Activated T-helper 1 cell treated with anti-CD3 and anti-CD28 coated beads, Interleukin-12 subunit alpha, Interleukin-12 subunit beta, Interleukin-2, Interleukin-4 antibody, amounts not matched to agents 30 ng/mL and 10 ng/mL and 1 ng/mL, durations not matched to agents 14 hours and 24 hours and 36 hours (primary cell): ENCODE results near the gene DPM2. TPM values are rescaled to one million over a fixed set of nuclear protein-coding genes. Genes with fewer than 3 reads are reported as not detected.

ENCODE experiments used
- DNase-seq: peaks from one replicate; pipeline ENCODE4 v3.0.0; 2021; ENCODE audit warnings: low spot score
- H3K27ac Mint-ChIP-seq: one replicate; pipeline ENCODE4 v1.8.0; 2021; ENCODE audit warnings: mild to moderate bottlenecking, mixed read lengths
- H3K27me3 Mint-ChIP-seq: one replicate; pipeline ENCODE4 v1.8.0; 2022; ENCODE audit warnings: mild to moderate bottlenecking, moderate library complexity, mixed read lengths; ENCODE audit not compliant: insufficient read depth
- H3K36me3 Mint-ChIP-seq: one replicate; pipeline ENCODE4 v1.8.0; 2021; ENCODE audit warnings: low read depth, mixed read lengths
- H3K4me1 Mint-ChIP-seq: one replicate; pipeline ENCODE4 v1.8.0; 2021; ENCODE audit warnings: low read depth, mixed read lengths
- H3K4me3 Mint-ChIP-seq: one replicate; pipeline ENCODE4 v1.8.0; 2021; ENCODE audit warnings: mild to moderate bottlenecking, moderate library complexity, mixed read lengths
- H3K9me3 Mint-ChIP-seq: one replicate; pipeline ENCODE4 v1.8.0; 2021; ENCODE audit warnings: mixed read lengths
- intact Hi-C: fragments of 100-400 bp; cut with micrococcal nuclease; formaldehyde crosslinking; loops from one replicate; pipeline ENCODE4 v1.15.1; 2024
- total RNA-seq: library from RNA; stranded (reverse); gene quantifications from 2 replicates; pipeline ENCODE4 v1.2.3, GENCODE V29; 2022

The DPM2 gene
- total RNA-seq, 1 donor from 2014 or later = 70.2 TPM

- Mint-ChIP-seq H3K36me3 (peaks cover 12% of the 10 kb centered on the region), H3K4me1 (peaks cover 72% of the 10 kb centered on the region), H3K27me3 (no peaks in the 10 kb centered on the region), H3K9me3 (no peaks in the 10 kb centered on the region), H3K4me3 (peak overlapping the region; percentile 93), H3K27ac (peak overlapping the region; percentile 79)
- intact Hi-C loops = no loop called here
- no peak for DNase-seq
Measured at GRCh38 chr9:127977009-127977883, 39.6 kb upstream of the DPM2 start.

GRCh38 chr9:127976498-127976897 lies 38.8 kb upstream of the DPM2 start:
- Mint-ChIP-seq H3K27me3 (no peaks in the 10 kb centered on the region), H3K9me3 (no peaks in the 10 kb centered on the region), H3K27ac (peak overlapping the region; percentile 55), H3K4me1 (peaks cover 74% of the 10 kb centered on the region), H3K36me3 (peaks cover 13% of the 10 kb centered on the region), H3K4me3 (peak overlapping the region; percentile 93)
- intact Hi-C loops = no loop called here
- DNase-seq = no peak

GRCh38 chr9:127975376-127976315 lies 38.0 kb upstream of the DPM2 start:
- H3K4me3 Mint-ChIP-seq = peak overlapping the region; percentile 93
- peak overlapping the region; percentile 37 for H3K27ac Mint-ChIP-seq
- DNase-seq = no peak
- peaks cover 77% of the 10 kb centered on the region for H3K4me1 Mint-ChIP-seq
- intact Hi-C loops = no loop called here
- peaks cover 14% of the 10 kb centered on the region for H3K36me3 Mint-ChIP-seq
- no peaks in the 10 kb centered on the region for H3K9me3 Mint-ChIP-seq
- H3K27me3 Mint-ChIP-seq = no peaks in the 10 kb centered on the region

- Mint-ChIP-seq H3K36me3 (peaks cover 14% of the 10 kb centered on the region), H3K9me3 (no peaks in the 10 kb centered on the region), H3K4me3 (peak overlapping the region; percentile 93), H3K4me1 (peaks cover 86% of the 10 kb centered on the region), H3K27me3 (no peaks in the 10 kb centered on the region), H3K27ac (peak overlapping the region; percentile 81)
- intact Hi-C loops = no loop called here
- DNase-seq = no peak
Measured at GRCh38 chr9:127974769-127975261, 37.2 kb upstream of the DPM2 start.

- Mint-ChIP-seq H3K27me3 (no peaks in the 10 kb centered on the region), H3K36me3 (peaks cover 14% of the 10 kb centered on the region)
- intact Hi-C loops = no loop called here
Measured at GRCh38 chr9:127974001-127974768, 36.5 kb upstream of the DPM2 start.

GRCh38 chr9:127973169-127974000 lies 35.7 kb upstream of the DPM2 start:
- Mint-ChIP-seq H3K4me1 (peaks cover 93% of the 10 kb centered on the region), H3K9me3 (no peaks in the 10 kb centered on the region), H3K27ac (peak overlapping the region; percentile 61), H3K4me3 (peak overlapping the region; percentile 79), H3K27me3 (no peaks in the 10 kb centered on the region), H3K36me3 (peaks cover 18% of the 10 kb centered on the region)
- intact Hi-C loops = no loop called here
- no peak for DNase-seq

More at GRCh38 chr9:127974001-127974768, 36.5 kb upstream of the DPM2 start:
- H3K4me1 Mint-ChIP-seq = peaks cover 91% of the 10 kb centered on the region
- H3K27ac Mint-ChIP-seq = peak overlapping the region; percentile 81
- no peak for DNase-seq
- H3K9me3 Mint-ChIP-seq = no peaks in the 10 kb centered on the region
- H3K4me3 Mint-ChIP-seq = peak overlapping the region; percentile 79

GRCh38 chr9:127972236-127972871 lies 34.7 kb upstream of the DPM2 start:
- Mint-ChIP-seq H3K4me1 (peaks cover 93% of the 10 kb centered on the region), H3K27me3 (no peaks in the 10 kb centered on the region), H3K36me3 (peaks cover 16% of the 10 kb centered on the region), H3K27ac (peak overlapping the region; percentile 88), H3K4me3 (peak overlapping the region; percentile 72), H3K9me3 (no peaks in the 10 kb centered on the region)
- intact Hi-C loops = no loop called here
- DNase-seq = no peak

- H3K4me1 Mint-ChIP-seq = peaks cover 93% of the 10 kb centered on the region
- no peaks in the 10 kb centered on the region for H3K27me3 Mint-ChIP-seq
- intact Hi-C loops = loop anchor here (2.0 kb wide), 1 partner anchor 35 kb away; no protein-coding TSS in a partner anchor
Measured at GRCh38 chr9:127971357-127972235, 33.9 kb upstream of the DPM2 start.

GRCh38 chr9:127970401-127971313 lies 33.0 kb upstream of the DPM2 start:
- Mint-ChIP-seq H3K27ac (peak overlapping the region; percentile 87), H3K4me3 (peak overlapping the region; percentile 69), H3K27me3 (no peaks in the 10 kb centered on the region), H3K9me3 (no peaks in the 10 kb centered on the region), H3K4me1 (peaks cover 91% of the 10 kb centered on the region), H3K36me3 (peaks cover 13% of the 10 kb centered on the region)
- DNase-seq = peak; percentile 74
- intact Hi-C loops = loop anchor here (1.0 to 2.0 kb wide), 8 partner anchors 11 to 124 kb away; partner anchors contain the start of gene NAIF1

More at GRCh38 chr9:127971357-127972235, 33.9 kb upstream of the DPM2 start:
- peak overlapping the region; percentile 72 for H3K4me3 Mint-ChIP-seq
- no peaks in the 10 kb centered on the region for H3K9me3 Mint-ChIP-seq
- H3K36me3 Mint-ChIP-seq = peaks cover 16% of the 10 kb centered on the region
- H3K27ac Mint-ChIP-seq = peak overlapping the region; percentile 88
- no peak for DNase-seq
